GM10266 (cell line): ENCODE results near the gene ARHGAP18.
A peak's percentile ranks its signal among the peaks of the same experiment; 100 is the strongest.

Experiments used
- DNase-seq: peaks from one replicate; pipeline ENCODE4 v3.0.0; 2012; ENCODE audit errors: extremely low spot score
- CTCF ChIP-seq: IDR thresholded peaks from 2 replicates; pipeline ENCODE4 v1.5.1; 2012; ENCODE audit warnings: mild to moderate bottlenecking, low read depth; ENCODE audit not compliant: control insufficient read depth, insufficient read depth; ENCODE audit errors: missing control alignments

ARHGAP18 gene

DNA sequence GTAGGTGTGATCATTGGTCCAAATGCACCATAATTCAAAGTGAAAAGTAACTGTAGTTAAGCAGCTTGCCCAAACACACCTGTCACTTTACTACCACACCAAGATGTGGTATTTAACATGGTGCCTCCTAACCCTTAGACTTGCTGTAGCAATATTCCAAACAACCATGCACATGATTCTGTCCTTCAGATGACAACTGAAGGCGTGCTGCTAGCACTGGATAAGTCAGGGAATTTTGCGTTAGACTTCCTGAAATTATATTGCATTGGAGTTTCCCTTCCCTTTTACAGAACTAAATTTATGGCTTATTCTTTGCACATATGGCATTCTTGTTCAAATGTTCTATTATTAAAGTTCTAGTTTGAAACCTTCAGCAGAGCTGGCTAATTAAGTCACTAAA is 106.2 kb downstream of the ARHGAP18 start:
- no peak for DNase-seq
- no peak for TF ChIP-seq CTCF

- TF ChIP-seq CTCF = no peak
- no peak for DNase-seq
Observed at GRCh38 chr6:129601323-129601722, 108.7 kb downstream of the ARHGAP18 start.

DNA sequence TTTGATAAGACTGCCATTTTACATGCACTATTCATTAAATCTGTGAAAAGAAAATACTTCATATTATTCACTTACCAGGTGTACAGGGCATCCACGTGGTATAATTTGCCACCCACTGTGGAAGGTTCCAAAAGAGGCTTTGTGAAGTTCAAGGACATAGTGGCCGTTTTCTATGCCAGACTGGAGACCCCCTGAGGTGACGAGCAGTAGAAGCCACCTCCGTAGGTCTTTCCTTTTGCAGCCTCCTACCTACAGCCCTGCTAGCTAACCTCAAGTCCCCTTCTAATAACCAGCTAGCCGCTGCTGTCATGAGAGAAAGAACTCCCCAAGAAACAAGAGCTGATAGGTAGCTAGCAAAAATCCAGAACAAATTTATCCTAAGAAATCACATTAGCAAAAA is 110.5 kb downstream of the ARHGAP18 start:
- DNase-seq = no peak
- TF ChIP-seq CTCF = no peak

DNA sequence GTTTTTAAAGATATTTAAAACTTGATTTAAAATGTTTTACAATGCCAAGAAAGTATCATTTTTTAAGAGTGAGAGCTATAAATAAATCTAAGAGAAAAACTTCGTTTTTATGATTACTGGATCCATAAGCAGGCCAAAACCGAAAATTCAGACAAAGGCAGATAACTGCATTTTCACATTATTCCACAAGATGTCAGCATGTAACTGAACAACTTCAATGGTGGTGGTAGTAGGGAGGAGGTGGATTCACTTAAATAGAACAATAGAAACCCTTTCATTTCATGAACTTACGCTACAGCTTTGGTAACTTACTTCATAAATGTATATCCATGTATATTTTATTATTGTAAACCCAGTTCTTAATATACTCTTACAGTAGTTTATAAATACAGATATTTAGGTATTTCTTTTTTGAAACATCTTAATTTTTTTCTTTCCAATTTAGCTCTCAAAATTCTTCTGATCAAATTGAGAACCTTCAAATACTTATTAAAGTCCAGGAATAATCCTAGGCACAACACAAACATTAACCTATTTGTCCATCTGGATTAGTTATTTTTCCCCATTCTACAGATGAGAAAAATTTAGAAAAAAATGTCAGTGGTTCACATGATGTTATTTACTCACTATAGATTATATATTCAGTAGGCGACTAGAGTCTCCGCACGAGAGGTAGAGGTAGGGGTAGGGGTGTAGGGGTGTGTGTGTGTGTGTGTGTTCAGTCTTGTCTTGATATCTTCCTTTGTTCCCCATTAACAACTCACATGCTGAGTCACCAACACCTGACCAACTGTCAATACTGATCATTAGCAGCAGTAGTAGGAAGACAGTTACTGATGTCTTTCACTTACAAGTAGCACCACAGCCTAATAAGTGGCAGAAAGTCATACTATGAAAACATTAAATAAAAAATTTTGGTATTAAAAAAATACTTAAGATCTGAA is 111.5 kb downstream of the ARHGAP18 start:
- peak; percentile 52 for DNase-seq
- peak; percentile 77 for TF ChIP-seq CTCF

DNA sequence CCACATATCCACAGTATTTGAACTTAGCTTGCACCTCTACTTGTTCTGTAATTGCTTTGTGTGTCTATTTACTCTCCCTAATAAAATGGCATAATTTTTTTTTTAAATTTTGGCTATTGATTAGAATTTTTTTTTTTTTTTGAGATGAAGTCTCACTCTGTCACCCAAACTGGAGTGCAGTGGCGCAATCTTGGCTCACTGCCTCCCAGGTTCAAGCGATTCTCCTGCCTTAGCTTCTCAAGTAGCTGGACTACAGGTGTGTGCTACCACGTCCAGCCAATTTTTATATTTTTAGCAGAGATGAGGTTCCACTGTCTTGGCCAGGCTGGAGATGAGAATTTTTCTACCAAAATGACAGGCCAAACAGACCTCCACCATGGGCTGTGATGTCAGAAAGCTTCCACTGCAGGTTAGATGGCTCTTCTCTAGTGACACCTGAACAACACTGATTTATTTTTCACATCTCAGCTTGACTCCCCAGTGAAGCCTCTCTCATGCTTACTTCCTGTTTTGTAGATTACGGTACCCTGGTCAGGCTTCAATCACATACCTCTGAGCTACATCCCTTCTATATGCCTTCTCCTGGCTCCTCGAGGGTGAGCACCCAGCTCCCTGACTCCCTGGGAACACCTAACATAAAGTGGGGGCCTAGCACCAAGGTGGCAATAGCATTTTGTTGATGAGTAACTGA is 112.8 kb downstream of the ARHGAP18 start:
- no peak for TF ChIP-seq CTCF
- DNase-seq = no peak

GRCh38 chr6:129596522-129596921 is 113.5 kb downstream of the ARHGAP18 start:
- no peak for TF ChIP-seq CTCF
- DNase-seq = no peak

GRCh38 chr6:129593233-129593564 is 116.8 kb downstream of the ARHGAP18 start:
- no peak for DNase-seq
- TF ChIP-seq CTCF = no peak
